ENCODE results near the gene NOS1.

Gene NOS1

DNA sequence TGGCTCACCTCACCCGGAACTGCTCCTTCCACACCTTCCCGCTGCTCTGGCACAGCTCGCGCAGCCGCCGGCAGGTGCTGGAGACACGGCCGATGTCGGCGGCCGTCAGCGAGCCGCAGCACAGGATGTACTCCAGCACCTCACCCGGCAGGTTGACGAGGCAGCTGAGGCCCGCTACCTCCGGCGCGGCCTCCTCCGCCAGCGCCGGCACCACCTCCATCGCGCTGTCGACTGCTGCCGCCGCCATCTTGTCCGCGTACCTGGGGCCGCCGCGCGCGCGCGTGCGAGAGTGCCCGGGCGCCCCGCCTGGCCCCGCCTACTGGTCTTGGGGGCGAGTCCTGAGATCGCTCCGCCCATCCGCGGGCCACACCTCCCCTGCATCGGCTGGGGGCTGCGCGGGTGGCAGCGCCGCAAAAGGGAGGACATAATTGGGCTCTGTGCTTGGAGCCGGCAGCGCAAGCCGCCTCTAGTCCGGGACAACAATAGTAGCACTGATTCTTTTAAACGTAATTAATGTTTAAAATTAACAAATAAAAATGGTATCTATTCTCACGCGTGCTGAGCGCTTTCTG lies 171.1 kb downstream of the NOS1 start, which contains the start of gene FBXO21:
Gene FBXO21, minus strand, starts transcription at position 261 of the 572 bp plus-strand sequence. Its CDS starts 14 bp downstream, at position 247.
- Histone ChIP-seq H2BK5ac (ENCODE audit: low read depth, low read length, poor library complexity, severe bottlenecking) (no peak within 1 kb of the TSS), H3K27ac (ENCODE audit: low read length, poor library complexity, severe bottlenecking) (no peak within 1 kb of the TSS), H3K9me3 (ENCODE audit: control insufficient read depth, low read length) (no peaks in the 10 kb centered on the region), H3K79me1 (replicated peaks; ENCODE audit: low read length, poor library complexity, severe bottlenecking) (peaks cover 12% of the 10 kb centered on the region), H2AFZ (ENCODE audit: low read depth, low read length) (peak within 1 kb of the TSS; percentile 95), H4K91ac (ENCODE audit: low read length) (peak within 1 kb of the TSS; percentile 91), H3K9ac (ENCODE audit: low read length) (peak within 1 kb of the TSS; percentile 90), H4K8ac (ENCODE audit: low read length) (peak within 1 kb of the TSS; percentile 93), H2AK5ac (ENCODE audit: low read length, severe bottlenecking) (no peak within 1 kb of the TSS), H3K4ac (ENCODE audit: low read depth in 1 of 2, low read length in 2 of 2) (peak within 1 kb of the TSS; percentile 89 to 93), H2BK15ac (ENCODE audit: low read depth, poor library complexity, severe bottlenecking) (peak within 1 kb of the TSS; percentile 84), H3K4me3 (ENCODE audit: insufficient read depth in 1 of 2, low read depth in 1 of 2, low read length in 2 of 2) (peak within 1 kb of the TSS; percentile 90 to 99), H3K18ac (ENCODE audit: low read depth in 1 of 2, low read length in 2 of 2) (peak within 1 kb of the TSS; percentile 91 to 98), H3K4me1 (ENCODE audit: control insufficient read depth, insufficient read depth, low read depth, low read length) (peaks cover 12% of the 10 kb centered on the region), H2BK12ac (ENCODE audit: low read length in 2 of 2) (peak within 1 kb of the TSS in 1 of 2 experiments; percentile 94), H3K27me3 (ENCODE audit: control insufficient read depth in 1 of 2, insufficient read depth in 1 of 2, low read length in 2 of 2) (peaks cover 0 to 15% of the 10 kb centered on the region in 2 experiments), H3K14ac (ENCODE audit: low read length in 2 of 2) (peak within 1 kb of the TSS in 1 of 2 experiments; percentile 99), H3K36me3 (ENCODE audit: control insufficient read depth in 1 of 2, insufficient read depth in 2 of 2, low read depth in 1 of 2, low read length in 2 of 2) (peaks cover 2 to 12% of the 10 kb centered on the region in 2 experiments), H3K4me2 (ENCODE audit: low read length, poor library complexity, severe bottlenecking) (peak within 1 kb of the TSS; percentile 91), H2BK120ac (ENCODE audit: low read depth, low read length) (peak within 1 kb of the TSS; percentile 45), H3K23ac (ENCODE audit: low read length in 2 of 2) (peak within 1 kb of the TSS in 1 of 2 experiments; percentile 99)
- 0% methylated on average over 44 of the region's 59 CpGs for whole genome bisulfite sequencing
- DNase-seq = peak; percentile 79

DNA sequence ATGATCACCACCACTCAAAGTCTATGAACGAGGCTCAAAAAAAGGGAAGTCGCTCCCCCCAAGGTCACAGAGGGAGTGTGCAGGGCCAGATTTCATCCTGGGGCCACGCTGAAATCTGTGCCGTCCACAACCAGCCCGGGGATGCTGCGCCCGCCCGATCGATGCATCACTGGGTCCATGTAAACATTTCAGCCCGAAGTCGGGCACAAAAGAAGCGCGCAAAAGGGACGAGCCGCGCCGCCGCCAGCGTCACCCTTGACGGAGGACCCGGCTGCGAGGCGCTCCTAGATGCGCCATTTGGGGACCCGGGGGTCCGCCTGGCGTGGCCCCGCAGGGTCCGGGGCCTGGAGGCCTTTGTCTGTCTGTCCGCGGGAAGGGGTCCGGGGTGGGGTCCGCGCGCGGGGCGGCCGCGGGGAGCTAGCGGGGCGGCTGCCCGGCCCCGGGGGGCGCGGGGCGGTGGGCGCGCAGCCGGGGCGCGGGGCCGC lies 171.7 kb downstream of the NOS1 start:
- H3K79me1 ChIP-seq (replicated peaks; ENCODE audit: low read length, poor library complexity, severe bottlenecking) = peaks cover 13% of the 10 kb centered on the region
- peak overlapping the region in 1 of 2 experiments; percentile 99 for H3K23ac ChIP-seq (ENCODE audit: low read length in 2 of 2)
- H2BK120ac ChIP-seq (ENCODE audit: low read depth, low read length) = peak overlapping the region; percentile 45
- peak overlapping the region; percentile 84 for H2BK15ac ChIP-seq (ENCODE audit: low read depth, poor library complexity, severe bottlenecking)
- peak overlapping the region; percentile 91 to 98 for H3K18ac ChIP-seq (ENCODE audit: low read depth in 1 of 2, low read length in 2 of 2)
- WGBS = 1% methylated on average over 19 of the region's 52 CpGs
- H3K4me3 ChIP-seq (ENCODE audit: insufficient read depth in 1 of 2, low read depth in 1 of 2, low read length in 2 of 2) = peak overlapping the region; percentile 90 to 99
- peak; percentile 52 for DNase-seq
- no peak overlapping the region for H3K27ac ChIP-seq (ENCODE audit: low read length, poor library complexity, severe bottlenecking)
- H2AK5ac ChIP-seq (ENCODE audit: low read length, severe bottlenecking) = no peak overlapping the region
- no peak overlapping the region for H2BK12ac ChIP-seq (ENCODE audit: low read length in 2 of 2)
- H3K36me3 ChIP-seq (ENCODE audit: control insufficient read depth in 1 of 2, insufficient read depth in 2 of 2, low read depth in 1 of 2, low read length in 2 of 2) = peaks cover 2 to 17% of the 10 kb centered on the region in 2 experiments
- no peak overlapping the region for H2BK5ac ChIP-seq (ENCODE audit: low read depth, low read length, poor library complexity, severe bottlenecking)
- peak overlapping the region; percentile 91 for H3K4me2 ChIP-seq (ENCODE audit: low read length, poor library complexity, severe bottlenecking)
- H3K27me3 ChIP-seq (ENCODE audit: control insufficient read depth in 1 of 2, insufficient read depth in 1 of 2, low read length in 2 of 2) = peaks cover 0 to 15% of the 10 kb centered on the region in 2 experiments
- peaks cover 12% of the 10 kb centered on the region for H3K4me1 ChIP-seq (ENCODE audit: control insufficient read depth, insufficient read depth, low read depth, low read length)
- H3K9ac ChIP-seq (ENCODE audit: low read length) = peak overlapping the region; percentile 90
- H3K9me3 ChIP-seq (ENCODE audit: control insufficient read depth, low read length) = no peaks in the 10 kb centered on the region
- H4K91ac ChIP-seq (ENCODE audit: low read length) = no peak overlapping the region
- peak overlapping the region in 1 of 2 experiments; percentile 99 for H3K14ac ChIP-seq (ENCODE audit: low read length in 2 of 2)
- peak overlapping the region in 1 of 2 experiments; percentile 93 for H3K4ac ChIP-seq (ENCODE audit: low read depth in 1 of 2, low read length in 2 of 2)
- peak overlapping the region; percentile 95 for H2AFZ ChIP-seq (ENCODE audit: low read depth, low read length)
- H4K8ac ChIP-seq (ENCODE audit: low read length) = peak overlapping the region; percentile 93

DNA sequence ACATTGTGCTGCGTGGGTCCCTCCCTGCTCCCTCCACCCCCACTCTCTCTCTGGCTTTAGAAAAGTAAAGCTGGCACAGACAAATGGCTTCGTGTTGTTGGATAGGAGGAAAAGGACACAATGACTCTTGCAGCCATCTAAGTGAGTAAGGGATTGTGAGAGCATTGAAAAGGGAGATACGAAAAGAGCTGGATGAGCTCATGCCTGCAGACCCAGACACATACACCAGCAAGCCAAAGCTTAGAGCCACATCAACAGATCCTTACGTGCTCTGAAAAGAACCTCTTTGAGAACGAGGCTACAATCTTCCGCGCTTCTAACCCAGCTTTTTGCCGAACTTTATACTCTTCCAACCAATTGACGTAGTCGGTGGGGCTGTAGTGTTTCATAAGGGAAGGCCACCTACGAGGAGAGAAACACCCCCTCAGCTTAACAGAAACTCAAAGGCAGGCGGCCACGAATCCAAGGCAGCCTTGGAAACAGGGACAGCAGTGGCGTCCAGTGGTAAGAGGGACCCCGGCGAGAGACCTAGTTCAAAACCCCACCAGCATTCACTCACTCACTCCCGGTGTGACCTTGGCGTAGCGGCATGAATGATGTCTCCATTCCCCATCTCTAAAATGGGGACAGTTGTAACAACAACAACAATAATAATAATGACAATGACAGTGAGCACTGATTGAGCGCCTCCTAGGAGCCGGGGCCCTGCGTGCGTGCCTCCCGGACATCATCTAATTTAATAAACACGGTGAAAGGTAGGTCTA lies 172.3 kb downstream of the NOS1 start:
- Histone ChIP-seq H3K4me3 (ENCODE audit: insufficient read depth in 1 of 2, low read depth in 1 of 2, low read length in 2 of 2) (peak overlapping the region; percentile 90 to 99), H3K4me2 (ENCODE audit: low read length, poor library complexity, severe bottlenecking) (peak overlapping the region; percentile 91), H3K9me3 (ENCODE audit: control insufficient read depth, low read length) (no peaks in the 10 kb centered on the region), H3K18ac (ENCODE audit: low read depth in 1 of 2, low read length in 2 of 2) (peak overlapping the region in 1 of 2 experiments; percentile 98), H2AFZ (ENCODE audit: low read depth, low read length) (no peak overlapping the region), H2BK120ac (ENCODE audit: low read depth, low read length) (no peak overlapping the region), H3K36me3 (ENCODE audit: control insufficient read depth in 1 of 2, insufficient read depth in 2 of 2, low read depth in 1 of 2, low read length in 2 of 2) (peaks cover 6 to 24% of the 10 kb centered on the region in 2 experiments), H2BK15ac (ENCODE audit: low read depth, poor library complexity, severe bottlenecking) (no peak overlapping the region), H3K4ac (ENCODE audit: low read depth in 1 of 2, low read length in 2 of 2) (peak overlapping the region in 1 of 2 experiments; percentile 93), H4K91ac (ENCODE audit: low read length) (no peak overlapping the region), H3K23ac (ENCODE audit: low read length in 2 of 2) (peak overlapping the region in 1 of 2 experiments; percentile 27), H3K27me3 (ENCODE audit: control insufficient read depth in 1 of 2, insufficient read depth in 1 of 2, low read length in 2 of 2) (peaks cover 0 to 15% of the 10 kb centered on the region in 2 experiments), H2BK5ac (ENCODE audit: low read depth, low read length, poor library complexity, severe bottlenecking) (no peak overlapping the region), H4K8ac (ENCODE audit: low read length) (peak overlapping the region; percentile 28), H3K79me1 (replicated peaks; ENCODE audit: low read length, poor library complexity, severe bottlenecking) (peaks cover 17% of the 10 kb centered on the region), H3K4me1 (ENCODE audit: control insufficient read depth, insufficient read depth, low read depth, low read length) (peaks cover 12% of the 10 kb centered on the region), H3K14ac (ENCODE audit: low read length in 2 of 2) (no peak overlapping the region), H2BK12ac (ENCODE audit: low read length in 2 of 2) (no peak overlapping the region), H3K9ac (ENCODE audit: low read length) (peak overlapping the region; percentile 90), H2AK5ac (ENCODE audit: low read length, severe bottlenecking) (no peak overlapping the region), H3K27ac (ENCODE audit: low read length, poor library complexity, severe bottlenecking) (no peak overlapping the region)
- peak; percentile 71 for DNase-seq
- 13% methylated on average over 21 of the region's 25 CpGs for WGBS
